Tibial nerve (tissue), 4 donors: ENCODE results near the gene SLC9A2. TPM values are rescaled to one million over a fixed set of nuclear protein-coding genes. Genes with fewer than 3 reads are reported as not detected.

ENCODE experiments used
- DNase-seq, 2 donors: peaks; one replicate each; pipeline ENCODE4 v3.0.0-alpha.2; 2019; ENCODE audit warnings: low spot score in 2 of 2
- H3K27ac ChIP-seq, 4 donors: fragments of 200-600 bp; sonication (generic) in 3 of 4; one replicate each; pipeline ENCODE4 v1.5.1; 2017 to 2019; ENCODE audit warnings: mild to moderate bottlenecking in 1 of 4
- H3K27me3 ChIP-seq, 2 donors: fragments of 200-600 bp; sonication (generic) in 1 of 2; one replicate each; pipeline versions ENCODE4 v1.5.1 to v1.6.0; 2017 to 2019
- H3K36me3 ChIP-seq, 3 donors: fragments of 200-600 bp; sonication (generic); one replicate each; pipeline ENCODE4 v1.5.1; 2018 to 2019
- H3K4me1 ChIP-seq, 4 donors: fragments of 200-600 bp; sonication (generic) in 3 of 4; one replicate each; pipeline ENCODE4 v1.5.1; 2017 to 2019
- H3K4me3 ChIP-seq, 4 donors: fragments of 200-600 bp; sonication (generic) in 3 of 4; one replicate each; pipeline ENCODE4 v1.5.1; 2017 to 2019; ENCODE audit warnings: mild to moderate bottlenecking in 1 of 4, moderate library complexity in 1 of 4
- H3K9me3 ChIP-seq, 4 donors: fragments of 200-600 bp; sonication (generic) in 3 of 4; one replicate each; pipeline ENCODE4 v1.5.1; 2017 to 2019
- CTCF ChIP-seq, 5 experiments: fragments of 200-600 bp in 3 of 5; fragments of 450-650 bp in 2 of 5; sonication (generic) in 3 of 5; IDR thresholded peaks; one replicate each; pipeline ENCODE4 v1.5.1; 2016 to 2019; ENCODE audit warnings: antibody characterized with exemption in 5 of 5, mild to moderate bottlenecking in 3 of 5, moderate library complexity in 2 of 5
- EP300 ChIP-seq, 2 donors: sonication (generic); formaldehyde crosslinking; IDR thresholded peaks; one replicate each; pipeline ENCODE4 v1.6.1; 2017; ENCODE audit warnings: antibody characterized with exemption in 2 of 2, mild to moderate bottlenecking in 1 of 2
- POLR2A ChIP-seq, 2 donors: fragments of 450-650 bp; IDR thresholded peaks; one replicate each; pipeline ENCODE4 v1.6.1; 2017; ENCODE audit warnings: antibody characterized with exemption in 2 of 2, mild to moderate bottlenecking in 2 of 2, moderate library complexity in 2 of 2
- WGBS, 2 donors: methylation state at CpG; one replicate each; pipeline ENCODE4 v1.1.5; 2018; 5-methylcytosine and 5-hydroxymethylcytosine counted together
- total RNA-seq, 4 donors: library from RNA; depleted of rRNA; stranded (reverse); fragments of >200 nt; gene quantifications; one replicate each; pipeline ENCODE4 v1.1.0, GENCODE V29; 2016

The SLC9A2 gene
- total RNA-seq, 4 donors from 2014 or later = under 0.01 TPM; not detected in 3

DNA sequence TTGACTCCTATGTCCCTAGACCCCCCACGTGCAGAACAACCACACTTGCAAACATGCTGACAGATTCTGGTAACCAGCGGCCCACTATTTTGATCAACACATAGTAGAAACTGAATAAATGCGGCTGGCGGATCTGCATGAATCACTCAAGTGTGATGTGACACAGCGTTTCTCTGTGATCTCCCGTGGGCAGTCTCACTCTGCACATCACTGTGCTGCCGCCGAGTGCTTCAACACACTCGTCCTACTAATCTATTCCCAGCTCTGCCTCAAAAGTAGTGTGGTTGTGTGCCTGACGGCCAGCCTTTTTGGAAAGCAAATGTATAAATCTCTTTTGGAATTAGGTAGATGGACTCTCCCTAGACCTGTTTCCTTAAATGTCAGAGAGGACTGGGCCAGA lies 105.2 kb downstream of the SLC9A2 start:
- Histone ChIP-seq H3K36me3 (peaks cover 0 to 68% (median 0%) of the 10 kb centered on the region in 3 donors), H3K27me3 (no peaks in the 10 kb centered on the region), H3K4me1 (no peaks in the 10 kb centered on the region), H3K4me3 (no peak overlapping the region), H3K9me3 (no peaks in the 10 kb centered on the region), H3K27ac (no peak overlapping the region)
- no peak for DNase-seq
- 93 to 94% methylated on average over 10 of the region's 10 CpGs for WGBS, 2 donors
- TF ChIP-seq CTCF (IDR thresholded peaks at IDR 0.05) (no peak), POLR2A (IDR thresholded peaks at IDR 0.05) (no peak), EP300 (IDR thresholded peaks at IDR 0.05) (no peak)

DNA sequence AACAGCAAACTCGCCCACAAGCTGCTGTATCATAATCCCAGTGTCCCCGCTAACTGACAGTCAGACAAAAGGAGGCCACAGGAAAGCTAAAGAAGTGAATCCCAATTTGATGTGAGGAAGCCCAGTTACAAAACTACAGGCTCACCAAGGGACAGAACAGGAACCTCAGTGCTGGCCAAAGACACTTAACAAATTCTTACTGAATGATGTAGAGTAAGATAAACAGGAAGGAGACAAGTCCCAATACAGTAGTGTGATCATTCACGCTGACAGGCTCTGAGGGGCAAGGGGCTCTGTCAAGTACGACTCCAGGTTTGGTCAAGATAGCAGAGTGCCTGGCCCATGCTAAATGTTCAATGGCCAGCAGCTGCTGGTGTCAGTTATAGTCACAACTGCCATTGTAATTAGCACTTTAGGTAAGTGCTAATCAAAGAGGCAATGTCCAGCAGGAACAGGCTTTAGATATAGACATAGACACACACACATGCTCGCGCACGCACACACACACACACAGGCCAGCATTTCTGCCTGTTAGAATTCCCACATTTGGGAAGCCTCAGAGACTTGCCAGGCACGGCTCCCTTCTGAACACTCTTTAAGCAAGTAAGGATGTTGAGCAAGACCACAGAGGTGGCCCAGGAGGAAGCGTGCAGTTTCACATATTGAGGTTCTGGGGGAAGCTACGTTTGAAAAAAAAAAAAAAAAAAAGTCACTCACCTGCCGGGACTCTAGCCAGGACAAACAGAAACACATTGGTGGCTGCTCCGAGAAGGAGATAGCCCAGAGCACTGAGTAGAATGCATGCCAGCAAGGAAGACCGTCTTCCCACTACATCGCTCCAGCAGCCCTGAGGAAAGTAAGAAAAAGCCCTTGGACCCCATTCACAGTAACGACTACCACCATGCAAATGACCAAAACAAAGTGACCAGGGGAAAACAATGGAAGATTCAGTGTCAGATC lies 107.1 kb downstream of the SLC9A2 start:
- no peaks in the 10 kb centered on the region for H3K4me1 ChIP-seq
- TF ChIP-seq POLR2A (IDR thresholded peaks at IDR 0.05) (no peak), EP300 (IDR thresholded peaks at IDR 0.05) (no peak), CTCF (IDR thresholded peaks at IDR 0.05) (no peak)
- DNase-seq = no peak
- peaks cover 0 to 62% (median 8%) of the 10 kb centered on the region in 3 donors for H3K36me3 ChIP-seq
- no peaks in the 10 kb centered on the region for H3K27me3 ChIP-seq
- no peak overlapping the region for H3K4me3 ChIP-seq
- 70 to 74% methylated on average over 15 of the region's 15 CpGs for WGBS, 2 donors
- H3K9me3 ChIP-seq = no peaks in the 10 kb centered on the region
- no peak overlapping the region for H3K27ac ChIP-seq

DNA sequence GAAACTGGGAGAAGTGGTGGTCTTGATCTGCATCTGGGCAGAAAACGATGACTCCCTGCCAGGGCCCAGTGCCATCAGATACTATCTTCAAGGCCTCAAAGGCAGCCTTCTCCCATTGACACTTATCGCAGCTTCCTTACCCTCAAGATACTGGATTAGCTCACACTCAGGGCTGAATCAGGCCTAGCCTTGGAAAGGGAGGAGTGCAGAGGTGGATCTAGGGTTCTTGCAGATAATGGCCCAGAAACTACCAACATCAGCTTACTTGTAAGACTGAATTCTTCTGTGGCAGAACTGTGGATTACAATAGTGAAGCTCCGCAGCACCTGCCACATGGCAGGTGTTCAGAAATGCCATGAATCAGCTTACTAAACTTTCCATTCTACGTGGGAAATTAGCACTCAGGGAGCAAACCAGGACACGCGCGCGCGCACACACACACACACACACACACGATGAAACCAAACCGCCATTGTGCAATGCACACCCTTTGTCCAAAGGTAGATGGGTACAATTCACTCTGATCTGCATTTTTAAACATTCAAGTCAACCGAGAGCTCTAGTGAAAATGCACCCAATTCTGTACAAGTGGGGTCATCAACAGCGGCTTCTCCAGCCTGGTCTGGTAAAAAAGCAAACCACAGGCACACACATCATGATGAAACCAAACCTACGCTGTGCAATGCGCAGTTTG lies 116.2 kb downstream of the SLC9A2 start:
- no peaks in the 10 kb centered on the region for H3K9me3 ChIP-seq
- WGBS, 2 donors = 79 to 81% methylated on average over 15 of the region's 15 CpGs
- H3K27ac ChIP-seq = no peak overlapping the region
- no peak for TF ChIP-seq POLR2A (IDR thresholded peaks at IDR 0.05)
- DNase-seq = no peak
- H3K4me1 ChIP-seq = peaks cover 0 to 19% (median 5%) of the 10 kb centered on the region in 4 donors
- no peaks in the 10 kb centered on the region for H3K27me3 ChIP-seq
- H3K4me3 ChIP-seq = peak overlapping the region; percentile 56 to 96 (median 81)
- peaks cover 0 to 12% (median 6%) of the 10 kb centered on the region in 3 donors for H3K36me3 ChIP-seq

DNA sequence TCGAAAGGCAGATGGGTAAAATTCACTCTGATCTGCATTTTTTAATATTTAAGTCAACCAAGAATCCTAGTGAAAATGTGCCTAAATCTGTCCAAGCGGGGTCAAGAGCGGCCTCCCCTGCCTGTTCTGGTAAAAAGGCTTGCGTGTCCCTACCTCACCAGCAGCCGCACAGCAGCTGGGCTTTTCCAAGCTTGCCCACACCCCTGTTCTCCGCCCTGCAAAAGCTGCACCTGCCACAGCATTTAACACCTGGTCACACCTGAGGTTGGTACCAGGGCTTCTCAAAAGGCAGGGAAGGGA lies 116.7 kb downstream of the SLC9A2 start:
- 23 to 34% methylated on average over 6 of the region's 6 CpGs for WGBS, 2 donors
- peak overlapping the region; percentile 56 to 96 (median 81) for H3K4me3 ChIP-seq

More for the DNA sequence above, 116.7 kb downstream of the SLC9A2 start:
- peak overlapping the region in 3 of 4 donors; percentile 62 to 87 (median 84) for H3K27ac ChIP-seq
- H3K36me3 ChIP-seq = peaks cover 0 to 7% (median 1%) of the 10 kb centered on the region in 3 donors
- no peaks in the 10 kb centered on the region for H3K9me3 ChIP-seq
- H3K4me1 ChIP-seq = peaks cover 0 to 19% (median 5%) of the 10 kb centered on the region in 4 donors
- no peaks in the 10 kb centered on the region for H3K27me3 ChIP-seq
- no peak for TF ChIP-seq CTCF (IDR thresholded peaks at IDR 0.05)
- no peak for DNase-seq
